NCI-H748 (cell line): ENCODE measurements around the gene MEP1B.

ENCODE experiments used
- DNase-seq: peaks from one replicate; lab custom pipeline; 2025; ENCODE audit not compliant: unreplicated experiment; lab: John Stamatoyannopoulos, UW

Gene MEP1B

GRCh38 chr18:32262092-32262491, 72.3 kb downstream of the MEP1B start:
- no peak for DNase-seq

DNA sequence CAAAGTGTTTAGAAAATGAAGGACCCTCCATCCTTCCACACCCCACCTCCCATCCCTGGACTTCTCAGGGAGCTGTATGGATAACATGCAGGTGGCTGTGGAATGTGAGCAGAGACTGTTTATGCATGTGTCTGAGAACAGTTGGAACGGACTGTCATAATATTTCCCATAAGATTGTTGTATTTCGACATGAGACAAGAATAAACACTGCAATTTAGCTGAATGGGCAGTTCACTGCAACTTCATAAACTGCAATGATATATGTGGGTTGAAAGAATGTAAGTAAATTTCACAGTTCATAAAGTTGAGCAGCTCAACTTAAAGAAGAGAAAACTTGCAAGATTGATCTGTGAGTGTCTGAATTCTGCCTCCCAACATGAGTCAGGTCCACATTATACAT, 74.6 kb downstream of the MEP1B start:
- DNase-seq, result no peak

DNA sequence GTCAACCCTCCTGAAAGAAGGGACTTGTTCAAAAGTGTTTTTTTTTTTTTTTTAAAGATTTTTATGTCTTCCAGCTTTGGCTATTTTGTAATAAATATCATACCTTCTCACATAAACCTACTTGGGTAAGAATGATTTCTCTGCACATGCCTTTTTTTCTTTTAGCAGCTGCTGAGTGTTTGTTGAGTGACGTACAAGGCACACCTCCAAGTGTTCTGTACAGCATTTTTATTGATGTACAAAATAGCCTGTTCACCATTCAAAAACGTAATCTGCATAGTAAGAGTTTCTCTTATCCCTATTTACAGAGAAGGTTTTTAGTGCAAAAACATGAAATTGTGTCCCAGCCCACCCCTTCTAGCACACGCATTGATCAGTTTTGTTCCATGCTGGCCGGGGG, 77.6 kb downstream of the MEP1B start:
- DNase-seq, result no peak
